Urinary bladder (tissue), 4 donors: ENCODE measurements around the gene OR14A2. TPM values are rescaled to one million over a fixed set of nuclear protein-coding genes. Genes with fewer than 3 reads are reported as not detected.
"Not testable (repeated sequence)": the region's sequence is repeated elsewhere in the genome, so short reads cannot be mapped to it uniquely, and the experiment has no call there.

Source experiments
- DNase-seq: peaks from one replicate; pipeline ENCODE4 v3.0.0-alpha.2; 2015; ENCODE audit errors: extremely low spot score
- H3K27ac ChIP-seq: one replicate; pipeline ENCODE4 v1.5.1; 2013; ENCODE audit warnings: low read depth, mild to moderate bottlenecking, moderate library complexity
- H3K36me3 ChIP-seq: one replicate; pipeline ENCODE4 v1.6.1; 2013; ENCODE audit warnings: mild to moderate bottlenecking, moderate library complexity; ENCODE audit not compliant: insufficient read depth
- H3K4me1 ChIP-seq: one replicate; pipeline ENCODE4 v1.6.1; 2013; ENCODE audit warnings: mild to moderate bottlenecking, moderate library complexity; ENCODE audit not compliant: insufficient read depth
- H3K4me3 ChIP-seq: one replicate; pipeline ENCODE4 v1.5.1; 2013; ENCODE audit warnings: low read depth, low read length
- WGBS: extraction: QIAGEN DNeasy Blood & Tissue Kit; methylation state at CpG from one replicate; pipeline ENCODE4 v1.1.7; 2013; 5-methylcytosine and 5-hydroxymethylcytosine counted together
- polyA plus RNA-seq: library from polyadenylated mRNA; stranded (reverse); fragments of 200-250 nt; gene quantifications from one replicate; pipeline ENCODE4 v1.2.3, GENCODE V29; 2013
- total RNA-seq: library from RNA; depleted of rRNA; stranded (reverse); fragments of >200 nt; gene quantifications from one replicate; pipeline ENCODE4 v1.2.3, GENCODE V29; 2014
- donor health status: healthy with polysubstance abuse.
- donor health status: healthy.

OR14A2 gene
- not detected for total RNA-seq
- polyA plus RNA-seq, result not detected

GRCh38 chr1:247748041-247748440, at the start of gene OR14A2:
Gene OR14A2, minus strand, starts transcription at chr1:247748141.
- no peak for DNase-seq
- Histone ChIP-seq H3K4me1 (no peaks in the 10 kb centered on the region), H3K36me3 (no peaks in the 10 kb centered on the region), H3K4me3 (no peak within 1 kb of the TSS), H3K27ac (no peak within 1 kb of the TSS)
- WGBS, result 87% methylated on average over 2 of the region's 2 CpGs

GRCh38 chr1:247797518-247797917, 49.6 kb upstream of the OR14A2 start:
- no peak overlapping the region for H3K4me3 ChIP-seq
- no peaks in the 10 kb centered on the region for H3K4me1 ChIP-seq
- no peaks in the 10 kb centered on the region for H3K36me3 ChIP-seq
- 60% methylated on average over 2 of the region's 2 CpGs for WGBS
- no peak overlapping the region for H3K27ac ChIP-seq
- DNase-seq, result no peak

- Histone ChIP-seq H3K4me3 (no peak overlapping the region), H3K27ac (no peak overlapping the region), H3K36me3 (no peaks in the 10 kb centered on the region), H3K4me1 (no peaks in the 10 kb centered on the region)
- no peak for DNase-seq
Measured at GRCh38 chr1:247769603-247770002, 21.7 kb upstream of the OR14A2 start.

- Histone ChIP-seq H3K4me3 (no peak within 1 kb of the TSS), H3K4me1 (no peaks in the 10 kb centered on the region), H3K27ac (no peak within 1 kb of the TSS), H3K36me3 (no peaks in the 10 kb centered on the region)
- no peak for DNase-seq
- WGBS, result 92% methylated on average over 3 of the region's 3 CpGs
Measured at GRCh38 chr1:247760456-247760855, 12.5 kb upstream of the OR14A2 start, which contains the start of gene OR1C1. Gene OR1C1, minus strand, starts transcription at chr1:247760556. Its CDS starts 2,150 bp downstream, at chr1:247758406.

- H3K4me1 ChIP-seq, H3K27ac ChIP-seq, H3K36me3 ChIP-seq, H3K4me3 ChIP-seq, DNase-seq: not testable (repeated sequence)
- 91% methylated on average over 1 of the region's 1 CpG for WGBS
Measured at GRCh38 chr1:247754311-247754710, 6.4 kb upstream of the OR14A2 start.

- Histone ChIP-seq H3K36me3 (no peaks in the 10 kb centered on the region), H3K27ac (no peak overlapping the region), H3K4me3 (no peak overlapping the region), H3K4me1 (no peaks in the 10 kb centered on the region)
- no peak for DNase-seq
- 84% methylated on average over 1 of the region's 1 CpG for WGBS
Measured at GRCh38 chr1:247749870-247750269, 1.9 kb upstream of the OR14A2 start.

- no peak overlapping the region for H3K27ac ChIP-seq
- 89% methylated on average over 7 of the region's 7 CpGs for WGBS
- no peaks in the 10 kb centered on the region for H3K36me3 ChIP-seq
- no peak overlapping the region for H3K4me3 ChIP-seq
- H3K4me1 ChIP-seq, result no peaks in the 10 kb centered on the region
- no peak for DNase-seq
Measured at GRCh38 chr1:247747616-247748015, 325 bp downstream of the OR14A2 start.

- whole genome bisulfite sequencing, result 79% methylated on average over 3 of the region's 3 CpGs
Measured at GRCh38 chr1:247746391-247746935, 1.5 kb downstream of the OR14A2 start.

GRCh38 chr1:247742215-247742760, 5.7 kb downstream of the OR14A2 start:
- not testable (repeated sequence) for H3K4me1 ChIP-seq, H3K27ac ChIP-seq, H3K36me3 ChIP-seq, H3K4me3 ChIP-seq, DNase-seq
- 51% methylated on average over 3 of the region's 3 CpGs for WGBS

More at GRCh38 chr1:247746391-247746935, 1.5 kb downstream of the OR14A2 start:
- Histone ChIP-seq H3K4me1 (no peaks in the 10 kb centered on the region), H3K4me3 (no peak overlapping the region), H3K36me3 (no peaks in the 10 kb centered on the region), H3K27ac (no peak overlapping the region)
- no peak for DNase-seq

GRCh38 chr1:247741756-247742155, 6.2 kb downstream of the OR14A2 start:
- Histone ChIP-seq H3K36me3 (no peaks in the 10 kb centered on the region), H3K4me1 (no peaks in the 10 kb centered on the region), H3K4me3 (no peak overlapping the region), H3K27ac (no peak overlapping the region)
- no peak for DNase-seq
- 81% methylated on average over 5 of the region's 5 CpGs for WGBS

GRCh38 chr1:247740721-247741120, 7.2 kb downstream of the OR14A2 start:
- H3K36me3 ChIP-seq, result no peaks in the 10 kb centered on the region
- H3K4me1 ChIP-seq, result no peaks in the 10 kb centered on the region
- no peak overlapping the region for H3K4me3 ChIP-seq
- no peak for DNase-seq
- H3K27ac ChIP-seq, result no peak overlapping the region
- 61% methylated on average over 2 of the region's 2 CpGs for WGBS

- 96% methylated on average over 1 of the region's 1 CpG for WGBS
- no peak within 1 kb of the TSS for H3K4me3 ChIP-seq
- H3K36me3 ChIP-seq, result no peaks in the 10 kb centered on the region
- no peak for DNase-seq
- H3K27ac ChIP-seq, result no peak within 1 kb of the TSS
- H3K4me1 ChIP-seq, result no peaks in the 10 kb centered on the region
Measured at GRCh38 chr1:247738315-247738714, 9.6 kb downstream of the OR14A2 start, which contains the start of gene OR14K1. Gene OR14K1, plus strand, starts transcription at chr1:247738615. Its CDS starts 0 bp downstream, at chr1:247738615.

- no peak overlapping the region for H3K4me3 ChIP-seq
- H3K36me3 ChIP-seq, result no peaks in the 10 kb centered on the region
- WGBS, result 91% methylated on average over 4 of the region's 4 CpGs
- DNase-seq, result no peak
- no peak overlapping the region for H3K27ac ChIP-seq
- no peaks in the 10 kb centered on the region for H3K4me1 ChIP-seq
Measured at GRCh38 chr1:247721222-247721621, 26.7 kb downstream of the OR14A2 start.

- Histone ChIP-seq H3K4me1 (no peaks in the 10 kb centered on the region), H3K27ac (no peak within 1 kb of the TSS), H3K4me3 (no peak within 1 kb of the TSS), H3K36me3 (no peaks in the 10 kb centered on the region)
- WGBS, result 84% methylated on average over 3 of the region's 3 CpGs
- no peak for DNase-seq
Measured at GRCh38 chr1:247716546-247716945, 31.4 kb downstream of the OR14A2 start, which contains the start of gene OR6F1. Gene OR6F1, minus strand, starts transcription at chr1:247716646. Its CDS starts 3,891 bp downstream, at chr1:247712755.
